Measurements from ENCODE around the gene CERS3. TPM values are rescaled to one million over a fixed set of nuclear protein-coding genes. Genes with fewer than 3 reads are reported as not detected.

Gene CERS3
- total and polyA plus RNA-seq, 10 of the 15 experiments (the other 5 are each of a cell fraction or from before 2014, with no cell fraction given): not detected

GRCh38 chr15:100558771-100559254 lies 30.1 kb upstream of the CERS3 start:
- H3K9ac ChIP-seq (ENCODE audit: control insufficient read depth, insufficient read depth, low read length): no peak overlapping the region
- TF ChIP-seq CEBPZ (IDR thresholded peaks at IDR 0.05; ENCODE audit: low read depth, low read length) (no peak), SMAD1 (IDR thresholded peaks at IDR 0.05; ENCODE audit: low read depth, partially characterized antibody) (no peak), RAD51 (IDR thresholded peaks at IDR 0.05) (no peak), HCFC1 (IDR thresholded peaks at IDR 0.05; ENCODE audit: low read length) (no peak), SPI1 (IDR thresholded peaks at IDR 0.05; ENCODE audit: borderline replicate concordance, insufficient read depth, low read depth, low read length) (no peak), STAT1 (conservative IDR thresholded peaks at IDR 0.05) (no peak), HDAC2 (IDR thresholded peaks at IDR 0.05) (no peak), ZNF622 (IDR thresholded peaks at IDR 0.05) (no peak), ZNF592 (IDR thresholded peaks at IDR 0.05) (no peak), ESRRA (IDR thresholded peaks at IDR 0.05; ENCODE audit: low read length) (no peak), NR2C2 (IDR thresholded peaks at IDR 0.05; ENCODE audit: borderline replicate concordance, control insufficient read depth, insufficient read length, low read depth) (no peak)
- TF ChIP-seq, protein P1, sequence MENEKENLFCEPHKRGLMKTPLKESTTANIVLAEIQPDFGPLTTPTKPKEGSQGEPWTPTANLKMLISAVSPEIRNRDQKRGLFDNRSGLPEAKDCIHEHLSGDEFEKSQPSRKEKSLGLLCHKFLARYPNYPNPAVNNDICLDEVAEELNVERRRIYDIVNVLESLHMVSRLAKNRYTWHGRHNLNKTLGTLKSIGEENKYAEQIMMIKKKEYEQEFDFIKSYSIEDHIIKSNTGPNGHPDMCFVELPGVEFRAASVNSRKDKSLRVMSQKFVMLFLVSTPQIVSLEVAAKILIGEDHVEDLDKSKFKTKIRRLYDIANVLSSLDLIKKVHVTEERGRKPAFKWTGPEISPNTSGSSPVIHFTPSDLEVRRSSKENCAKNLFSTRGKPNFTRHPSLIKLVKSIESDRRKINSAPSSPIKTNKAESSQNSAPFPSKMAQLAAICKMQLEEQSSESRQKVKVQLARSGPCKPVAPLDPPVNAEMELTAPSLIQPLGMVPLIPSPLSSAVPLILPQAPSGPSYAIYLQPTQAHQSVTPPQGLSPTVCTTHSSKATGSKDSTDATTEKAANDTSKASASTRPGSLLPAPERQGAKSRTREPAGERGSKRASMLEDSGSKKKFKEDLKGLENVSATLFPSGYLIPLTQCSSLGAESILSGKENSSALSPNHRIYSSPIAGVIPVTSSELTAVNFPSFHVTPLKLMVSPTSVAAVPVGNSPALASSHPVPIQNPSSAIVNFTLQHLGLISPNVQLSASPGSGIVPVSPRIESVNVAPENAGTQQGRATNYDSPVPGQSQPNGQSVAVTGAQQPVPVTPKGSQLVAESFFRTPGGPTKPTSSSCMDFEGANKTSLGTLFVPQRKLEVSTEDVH (IDR thresholded peaks at IDR 0.05; ENCODE audit: low read depth, partially characterized antibody): no peak

More at GRCh38 chr15:100558771-100559254, 30.1 kb upstream of the CERS3 start:
- Histone ChIP-seq H3K4me2 (ENCODE audit: control insufficient read depth, insufficient read depth) (no peak overlapping the region), H3K9me3 (replicated peaks; ENCODE audit: control insufficient read depth, insufficient read depth, low read length) (no peaks in the 10 kb centered on the region; the same call in 2 of the 3 replicates), H3K27ac (ENCODE audit: control insufficient read depth, insufficient read depth) (no peak overlapping the region), H3K27me3 (replicated peaks in 1 of 2; ENCODE audit: control insufficient read depth in 2 of 2, insufficient read depth in 2 of 2, low read length in 1 of 2) (no peaks in the 10 kb centered on the region), H3K4me3 (no peak overlapping the region), H2AFZ (ENCODE audit: control insufficient read depth, low read depth, low read length) (no peak overlapping the region), H4K20me1 (ENCODE audit: control insufficient read depth, insufficient read depth) (no peaks in the 10 kb centered on the region), H3K79me2 (ENCODE audit: control insufficient read depth, insufficient read depth, low read length) (no peaks in the 10 kb centered on the region), H3K4me1 (ENCODE audit: control insufficient read depth, insufficient read depth, low read length) (no peaks in the 10 kb centered on the region), H3K36me3 (ENCODE audit: control insufficient read depth in 2 of 2, insufficient read depth in 2 of 2, low read length in 1 of 2) (no peaks in the 10 kb centered on the region)
- ATAC-seq (no peak), FAIRE-seq (no peak), DNase-seq (ENCODE audit: low read depth, low spot score) (no peak)
- ChIA-PET CTCF (no interaction called here), SMC1A (ENCODE audit: uncharacterized antibody, unreplicated experiment) (no interaction called here), POLR2A (no interaction called here), RAD21 (ENCODE audit: unreplicated experiment) (no interaction called here)
- BruUV-seq (replicated peaks): no TSS peak
- in situ Hi-C loops (cut with MboI): no loop called here
- intact Hi-C loops (cut with micrococcal nuclease; ENCODE audit: unreplicated experiment): no loop called here
- WGBS (ENCODE audit: insufficient coverage, insufficient replicate concordance, low lambda C conversion rate, missing lambda C conversion rate): over 99% methylated on average over 32 of the region's 50 CpGs
